CD4-positive, alpha-beta T cell (primary cell): ENCODE data around the gene LRRC36. TPM values are rescaled to one million over a fixed set of nuclear protein-coding genes. Genes with fewer than 3 reads are reported as not detected.

Experiments used
- ATAC-seq: fragments of 200-7000 bp; cut with Tn5 transposase; one replicate; pipeline ENCODE4 v1.10.0; 2022; ENCODE audit warnings: mild to moderate bottlenecking; ENCODE audit not compliant: poor library complexity
- CTCF ChIA-PET: fragments of 350-600 bp; sonication (Branson Sonifier 250); formaldehyde crosslinking; loops from one replicate; lab custom pipeline; 2021; ENCODE audit warnings: antibody characterized with exemption, inconsistent platforms; lab: Charles Lee
- POLR2A ChIA-PET: fragments of 350-600 bp; sonication (Branson Sonifier 250); formaldehyde crosslinking; loops from one replicate; lab custom pipeline; 2021; ENCODE audit warnings: antibody characterized with exemption, inconsistent platforms; lab: Charles Lee
- DNase-seq, 14 experiments: peaks; one replicate each; pipeline ENCODE4 v3.0.0-alpha.2; 2013 to 2020; ENCODE audit warnings: mixed read lengths in 2 of 14
- H3K27ac ChIP-seq, 2 donors: one replicate each; pipeline versions ENCODE4 v1.5.1 to v1.7.0; 2013; ENCODE audit warnings: low read length in 2 of 2, low read depth in 1 of 2, mild to moderate bottlenecking in 1 of 2
- H3K27me3 ChIP-seq, 2 experiments: 1 replicate in 1 of 2; 2 replicates in 1 of 2; pipeline versions ENCODE4 v1.6.1 to v1.7.0; 2013; ENCODE audit warnings: low read length in 2 of 2, control low read depth in 1 of 2, mild to moderate bottlenecking in 1 of 2, moderate library complexity in 1 of 2; ENCODE audit not compliant: insufficient read depth in 2 of 2, control insufficient read depth in 1 of 2
- H3K36me3 ChIP-seq: one replicate; pipeline ENCODE4 v1.6.1; 2013; ENCODE audit warnings: low read length, control low read depth; ENCODE audit not compliant: insufficient read depth
- H3K4me1 ChIP-seq: one replicate; pipeline ENCODE4 v1.6.1; 2013; ENCODE audit warnings: low read length, control low read depth; ENCODE audit not compliant: insufficient read depth
- H3K4me3 ChIP-seq: one replicate; pipeline ENCODE4 v1.5.1; 2013; ENCODE audit warnings: mild to moderate bottlenecking, low read length, moderate library complexity
- H3K9me3 ChIP-seq, 2 experiments: 1 replicate in 1 of 2; 2 replicates in 1 of 2; pipeline versions ENCODE4 v1.6.1 to v1.7.0; 2013; ENCODE audit warnings: low read length in 2 of 2, mild to moderate bottlenecking in 2 of 2, control low read depth in 1 of 2, moderate library complexity in 1 of 2; ENCODE audit not compliant: control insufficient read depth in 1 of 2, insufficient read depth in 1 of 2
- H3K27ac Mint-ChIP-seq: one replicate; pipeline ENCODE4 v1.8.0; 2020; ENCODE audit warnings: mixed read lengths
- H3K27me3 Mint-ChIP-seq: one replicate; pipeline ENCODE4 v1.8.0; 2021; ENCODE audit warnings: mixed read lengths
- H3K36me3 Mint-ChIP-seq: one replicate; pipeline ENCODE4 v1.8.0; 2021; ENCODE audit warnings: low read depth, mixed read lengths
- H3K4me1 Mint-ChIP-seq: one replicate; pipeline ENCODE4 v1.8.0; 2021; ENCODE audit warnings: low read depth, mixed read lengths
- H3K4me3 Mint-ChIP-seq: one replicate; pipeline ENCODE4 v1.8.0; 2020; ENCODE audit warnings: mild to moderate bottlenecking, mixed read lengths
- H3K9me3 Mint-ChIP-seq: one replicate; pipeline ENCODE4 v1.8.0; 2020; ENCODE audit warnings: mixed read lengths
- intact Hi-C, 2 experiments: fragments of 100-400 bp; cut with DNase I in 1 of 2; cut with micrococcal nuclease in 1 of 2; formaldehyde crosslinking; loops; one replicate each; pipeline versions ENCODE4 v1.15.1 to v1.9.0; 2023 to 2025; cut with DNase I, micrococcal nuclease
- total RNA-seq, 174 experiments: library from RNA in 2 of 174; stranded (reverse) in 2 of 174; gene quantifications; one replicate each; pipeline ENCODE4 v1.2.3 and lab custom pipeline; 2021 to 2026
- TF ChIP-seq, protein P1 (sequence below): fragments of 200-600 bp; IDR thresholded peaks from one replicate; pipeline ENCODE4 v1.8.0; 2022; ENCODE audit warnings: antibody characterized with exemption, mild to moderate bottlenecking

Gene LRRC36
- total RNA-seq, 2 experiments from 2014 or later = not detected

DNA sequence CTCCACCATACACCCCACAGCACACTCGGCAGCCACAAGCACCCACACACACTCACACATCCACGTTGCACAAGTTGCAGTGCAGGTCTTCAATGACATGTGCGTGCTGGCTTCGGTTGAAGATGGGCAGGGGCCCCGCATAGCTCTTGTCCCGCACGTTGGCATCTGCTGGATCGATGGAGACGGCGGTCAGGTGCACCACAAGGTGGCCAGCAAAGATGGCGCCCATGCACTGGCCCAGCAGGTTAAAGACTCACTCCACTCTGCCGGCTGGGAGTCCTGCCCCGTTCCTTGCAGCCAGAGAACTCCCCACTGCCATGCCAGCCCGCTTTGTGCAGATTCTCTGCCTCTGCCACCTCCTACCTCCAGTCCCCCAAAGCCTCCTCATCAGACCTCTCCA, 74.3 kb downstream of the LRRC36 start:
- Histone ChIP-seq H3K9me3 (no peaks in the 10 kb centered on the region), H3K4me1 (peaks cover 6% of the 10 kb centered on the region), H3K27ac (no peak overlapping the region), H3K36me3 (no peaks in the 10 kb centered on the region), H3K4me3 (no peak overlapping the region), H3K27me3 (peaks cover 9 to 11% of the 10 kb centered on the region in 2 experiments)
- ChIA-PET POLR2A (no interaction called here), CTCF (no interaction called here)
- intact Hi-C loops = no loop called here
- ATAC-seq = no peak
- Mint-ChIP-seq H3K4me1 (no peaks in the 10 kb centered on the region), H3K27ac (no peak overlapping the region), H3K4me3 (no peak overlapping the region), H3K36me3 (no peaks in the 10 kb centered on the region), H3K27me3 (peaks cover 17% of the 10 kb centered on the region), H3K9me3 (no peaks in the 10 kb centered on the region)
- DNase-seq = no peak
- TF ChIP-seq, protein P1, sequence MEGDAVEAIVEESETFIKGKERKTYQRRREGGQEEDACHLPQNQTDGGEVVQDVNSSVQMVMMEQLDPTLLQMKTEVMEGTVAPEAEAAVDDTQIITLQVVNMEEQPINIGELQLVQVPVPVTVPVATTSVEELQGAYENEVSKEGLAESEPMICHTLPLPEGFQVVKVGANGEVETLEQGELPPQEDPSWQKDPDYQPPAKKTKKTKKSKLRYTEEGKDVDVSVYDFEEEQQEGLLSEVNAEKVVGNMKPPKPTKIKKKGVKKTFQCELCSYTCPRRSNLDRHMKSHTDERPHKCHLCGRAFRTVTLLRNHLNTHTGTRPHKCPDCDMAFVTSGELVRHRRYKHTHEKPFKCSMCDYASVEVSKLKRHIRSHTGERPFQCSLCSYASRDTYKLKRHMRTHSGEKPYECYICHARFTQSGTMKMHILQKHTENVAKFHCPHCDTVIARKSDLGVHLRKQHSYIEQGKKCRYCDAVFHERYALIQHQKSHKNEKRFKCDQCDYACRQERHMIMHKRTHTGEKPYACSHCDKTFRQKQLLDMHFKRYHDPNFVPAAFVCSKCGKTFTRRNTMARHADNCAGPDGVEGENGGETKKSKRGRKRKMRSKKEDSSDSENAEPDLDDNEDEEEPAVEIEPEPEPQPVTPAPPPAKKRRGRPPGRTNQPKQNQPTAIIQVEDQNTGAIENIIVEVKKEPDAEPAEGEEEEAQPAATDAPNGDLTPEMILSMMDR = no peak

DNA sequence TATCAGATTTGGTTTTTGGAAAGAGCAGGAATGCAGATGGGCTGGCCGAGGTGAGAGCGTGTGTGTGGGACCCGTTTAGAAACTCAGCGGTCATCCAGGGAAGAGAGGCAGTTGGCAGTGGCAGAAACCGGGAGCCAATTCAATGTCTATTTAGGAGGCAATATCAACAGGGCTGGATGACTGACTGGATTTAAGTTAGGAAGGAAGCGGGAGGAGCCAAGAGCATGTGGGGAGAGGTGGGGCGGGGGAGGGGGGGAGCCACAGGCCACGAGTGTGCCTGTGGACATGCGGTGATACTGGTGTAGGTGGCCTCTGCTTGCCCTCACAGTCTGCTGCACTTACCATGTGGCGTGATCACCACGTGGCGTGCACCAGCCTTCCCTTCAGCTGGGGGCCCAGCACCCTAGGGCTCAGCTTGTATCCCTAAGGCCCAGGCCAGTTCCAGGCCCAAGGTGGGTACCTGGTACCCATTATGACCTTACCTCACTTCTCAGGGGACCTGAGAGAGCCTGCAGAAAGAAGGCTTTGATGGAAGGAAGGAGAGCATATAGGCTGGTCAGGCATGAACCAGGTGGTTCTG, 77.5 kb downstream of the LRRC36 start:
- Mint-ChIP-seq H3K9me3 (no peaks in the 10 kb centered on the region), H3K36me3 (no peaks in the 10 kb centered on the region), H3K4me3 (no peak overlapping the region), H3K27ac (no peak overlapping the region), H3K4me1 (no peaks in the 10 kb centered on the region), H3K27me3 (peaks cover 12% of the 10 kb centered on the region)
- DNase-seq (no peak), ATAC-seq (no peak)
- Histone ChIP-seq H3K36me3 (no peaks in the 10 kb centered on the region), H3K27ac (no peak overlapping the region), H3K9me3 (no peaks in the 10 kb centered on the region), H3K27me3 (peaks cover 0 to 2% of the 10 kb centered on the region in 2 experiments), H3K4me3 (no peak overlapping the region), H3K4me1 (peaks cover 6% of the 10 kb centered on the region)
- TF ChIP-seq, protein P1 = no peak
- intact Hi-C loops = no loop called here
- ChIA-PET POLR2A (no interaction called here), CTCF (no interaction called here)

DNA sequence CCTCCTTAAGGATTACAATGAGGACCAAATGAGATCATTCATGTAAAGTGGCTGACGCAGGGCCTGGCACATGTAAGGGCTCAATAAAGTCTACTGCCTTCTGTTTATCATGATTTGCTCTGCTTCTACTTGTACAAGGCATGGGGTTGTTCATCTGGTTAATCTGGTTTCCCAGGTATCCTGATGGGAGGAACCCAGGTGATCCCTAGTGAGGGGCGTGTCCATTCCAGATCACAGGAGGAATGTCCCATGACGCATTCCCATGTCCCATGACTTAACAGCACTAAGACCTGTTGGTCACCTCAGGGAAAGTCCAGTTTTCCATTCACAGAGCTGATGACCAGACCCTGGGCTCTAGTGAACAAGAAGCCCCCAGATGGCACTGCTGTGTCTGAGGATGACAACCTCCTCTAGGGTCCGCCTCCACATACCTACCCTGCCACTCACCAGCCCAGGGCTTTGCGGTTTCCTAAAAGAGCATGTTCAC, 78.2 kb downstream of the LRRC36 start:
- Histone ChIP-seq H3K27me3 (peaks cover 0 to 6% of the 10 kb centered on the region in 2 experiments), H3K9me3 (no peaks in the 10 kb centered on the region), H3K4me3 (no peak overlapping the region), H3K27ac (no peak overlapping the region), H3K36me3 (no peaks in the 10 kb centered on the region), H3K4me1 (no peaks in the 10 kb centered on the region)
- ATAC-seq (no peak), DNase-seq (no peak)
- no peaks in the 10 kb centered on the region for H3K36me3 Mint-ChIP-seq
- ChIA-PET POLR2A (no interaction called here), CTCF (no interaction called here)
- no peak overlapping the region for H3K27ac Mint-ChIP-seq
- no peaks in the 10 kb centered on the region for H3K9me3 Mint-ChIP-seq
- TF ChIP-seq, protein P1 = no peak
- intact Hi-C loops = no loop called here
- peaks cover 16% of the 10 kb centered on the region for H3K27me3 Mint-ChIP-seq
- H3K4me1 Mint-ChIP-seq = no peaks in the 10 kb centered on the region
- H3K4me3 Mint-ChIP-seq = no peak overlapping the region
